Stomach smooth muscle (tissue), 2 donors: ENCODE results near the gene LVRN.
"Not testable (repeated sequence)": the region's sequence is repeated elsewhere in the genome, so short reads cannot be mapped to it uniquely, and the experiment has no call there.

Source experiments
- H3K27ac ChIP-seq: one replicate; pipeline ENCODE4 v1.7.0; 2013; ENCODE audit warnings: mild to moderate bottlenecking, low read length, inconsistent platforms
- H3K27me3 ChIP-seq, 2 donors: one replicate each; pipeline ENCODE4 v1.7.0; 2013; ENCODE audit warnings: low read length in 2 of 2; ENCODE audit not compliant: insufficient read depth in 2 of 2, control insufficient read depth in 1 of 2
- H3K36me3 ChIP-seq, 2 donors: one replicate each; pipeline ENCODE4 v1.7.0; 2013; ENCODE audit warnings: low read length in 2 of 2; ENCODE audit not compliant: control insufficient read depth in 2 of 2, insufficient read depth in 2 of 2
- H3K4me1 ChIP-seq: one replicate; pipeline ENCODE4 v1.7.0; 2013; ENCODE audit warnings: low read length; ENCODE audit not compliant: control insufficient read depth, insufficient read depth
- H3K4me3 ChIP-seq, 2 donors: one replicate each; pipeline ENCODE4 v1.7.0; 2013; ENCODE audit warnings: low read length in 2 of 2
- H3K9ac ChIP-seq, 2 donors: one replicate each; pipeline ENCODE4 v1.7.0; 2013; ENCODE audit warnings: low read length in 2 of 2, mild to moderate bottlenecking in 1 of 2
- H3K9me3 ChIP-seq, 2 donors: one replicate each; pipeline ENCODE4 v1.7.0; 2013; ENCODE audit warnings: low read length in 2 of 2; ENCODE audit not compliant: control insufficient read depth in 2 of 2
- donor health status: healthy.
- donor health status: Pancreatic carcinoma.

Gene LVRN, protein sequence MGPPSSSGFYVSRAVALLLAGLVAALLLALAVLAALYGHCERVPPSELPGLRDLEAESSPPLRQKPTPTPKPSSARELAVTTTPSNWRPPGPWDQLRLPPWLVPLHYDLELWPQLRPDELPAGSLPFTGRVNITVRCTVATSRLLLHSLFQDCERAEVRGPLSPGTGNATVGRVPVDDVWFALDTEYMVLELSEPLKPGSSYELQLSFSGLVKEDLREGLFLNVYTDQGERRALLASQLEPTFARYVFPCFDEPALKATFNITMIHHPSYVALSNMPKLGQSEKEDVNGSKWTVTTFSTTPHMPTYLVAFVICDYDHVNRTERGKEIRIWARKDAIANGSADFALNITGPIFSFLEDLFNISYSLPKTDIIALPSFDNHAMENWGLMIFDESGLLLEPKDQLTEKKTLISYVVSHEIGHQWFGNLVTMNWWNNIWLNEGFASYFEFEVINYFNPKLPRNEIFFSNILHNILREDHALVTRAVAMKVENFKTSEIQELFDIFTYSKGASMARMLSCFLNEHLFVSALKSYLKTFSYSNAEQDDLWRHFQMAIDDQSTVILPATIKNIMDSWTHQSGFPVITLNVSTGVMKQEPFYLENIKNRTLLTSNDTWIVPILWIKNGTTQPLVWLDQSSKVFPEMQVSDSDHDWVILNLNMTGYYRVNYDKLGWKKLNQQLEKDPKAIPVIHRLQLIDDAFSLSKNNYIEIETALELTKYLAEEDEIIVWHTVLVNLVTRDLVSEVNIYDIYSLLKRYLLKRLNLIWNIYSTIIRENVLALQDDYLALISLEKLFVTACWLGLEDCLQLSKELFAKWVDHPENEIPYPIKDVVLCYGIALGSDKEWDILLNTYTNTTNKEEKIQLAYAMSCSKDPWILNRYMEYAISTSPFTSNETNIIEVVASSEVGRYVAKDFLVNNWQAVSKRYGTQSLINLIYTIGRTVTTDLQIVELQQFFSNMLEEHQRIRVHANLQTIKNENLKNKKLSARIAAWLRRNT

DNA sequence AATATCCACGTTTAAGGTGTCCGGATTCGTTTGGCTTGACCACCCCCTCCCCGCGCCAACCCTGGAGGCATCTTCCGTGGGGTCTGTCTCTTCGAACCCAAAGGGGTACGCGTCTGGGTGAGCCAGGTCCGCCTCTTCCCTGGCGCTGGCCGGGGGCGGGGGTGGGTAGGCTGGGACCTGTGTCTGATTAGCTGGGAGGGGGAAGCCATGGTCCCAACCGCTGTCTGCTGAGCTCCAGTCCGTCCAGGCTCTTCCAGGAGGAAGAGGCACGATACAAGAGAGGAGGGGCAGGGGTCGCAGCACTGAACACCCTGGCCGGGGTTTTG lies at the start of gene LVRN:
TSS of gene LVRN (plus strand) at position 237 of the 326 bp plus-strand sequence. CDS start 143 bp downstream, outside the sequence.
- Histone ChIP-seq H3K9me3 (no peaks in the 10 kb centered on the region), H3K36me3 (no peaks in the 10 kb centered on the region), H3K27me3 (peaks cover 48 to 58% of the 10 kb centered on the region in 2 donors), H3K9ac (no peak within 1 kb of the TSS), H3K4me3 (peak within 1 kb of the TSS; percentile 41 to 70), H3K27ac (no peak within 1 kb of the TSS), H3K4me1 (peaks cover 19% of the 10 kb centered on the region)

DNA sequence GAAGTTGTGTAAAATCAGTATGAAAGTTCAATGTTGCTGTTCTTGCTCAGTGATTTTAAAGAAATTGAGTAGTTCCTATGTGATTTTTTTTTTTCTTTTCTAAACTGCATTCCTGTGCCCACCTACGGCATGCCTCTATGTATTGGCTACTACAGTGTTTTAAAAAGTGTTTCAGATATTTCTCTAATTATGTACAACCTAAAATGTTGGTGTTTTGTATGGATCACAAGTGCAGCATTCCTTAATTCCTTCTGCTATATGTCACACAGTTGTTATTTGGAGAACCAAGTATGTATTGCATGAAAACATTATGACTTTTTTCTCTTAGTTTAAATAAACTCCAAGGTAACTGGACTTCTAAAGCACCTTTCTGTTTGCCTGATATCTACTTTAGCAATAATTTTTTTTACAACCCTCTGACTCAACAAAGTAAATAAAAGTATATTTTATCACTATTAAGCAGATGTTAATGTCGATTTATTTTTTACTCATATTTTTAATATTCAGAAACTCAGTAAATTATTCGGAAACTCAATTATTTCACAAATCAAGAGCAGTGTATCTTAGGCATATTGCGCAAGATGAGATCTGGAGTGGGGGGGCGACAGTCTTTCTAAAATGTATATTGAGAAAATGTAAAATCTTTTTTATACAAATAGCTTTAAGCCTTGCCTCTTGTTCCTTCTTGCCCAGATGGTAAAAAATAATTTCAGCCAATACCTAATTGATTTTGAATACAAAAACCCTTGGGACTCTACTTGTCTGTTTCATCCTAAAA lies 48.5 kb upstream of the LVRN start:
- not testable (repeated sequence) for H3K27me3 ChIP-seq, H3K4me1 ChIP-seq, H3K9ac ChIP-seq, H3K27ac ChIP-seq, H3K9me3 ChIP-seq, H3K36me3 ChIP-seq, H3K4me3 ChIP-seq

DNA sequence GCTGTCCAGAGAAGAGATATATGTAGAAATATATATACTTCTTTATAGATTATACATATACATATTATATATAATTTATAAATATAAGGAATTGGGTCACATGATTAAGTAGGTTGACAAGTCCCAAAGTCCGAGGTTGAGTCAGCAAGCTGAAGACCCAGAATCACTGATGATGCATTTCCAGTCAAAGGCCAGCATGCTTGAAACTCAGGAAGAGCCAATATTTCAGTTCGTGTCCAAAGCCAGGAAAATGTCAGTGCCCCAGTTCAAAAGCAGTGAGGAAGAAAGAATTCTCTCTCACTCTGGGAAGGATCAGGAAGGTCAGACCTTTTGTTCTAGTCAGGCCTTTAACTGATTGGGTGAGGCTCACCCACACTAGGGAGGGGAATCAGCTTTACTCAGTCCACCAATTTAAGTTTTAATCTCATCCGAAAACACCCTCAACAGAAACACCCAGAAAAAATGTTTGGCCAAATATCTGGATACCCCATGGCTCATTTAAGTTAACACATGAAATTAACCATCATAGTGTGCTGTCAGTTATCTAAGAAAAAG lies 42.0 kb upstream of the LVRN start:
- no peaks in the 10 kb centered on the region for H3K9me3 ChIP-seq
- peaks cover 0 to 3% of the 10 kb centered on the region in 2 donors for H3K36me3 ChIP-seq
- no peaks in the 10 kb centered on the region for H3K4me1 ChIP-seq
- H3K4me3 ChIP-seq, result no peak overlapping the region
- no peak overlapping the region for H3K27ac ChIP-seq
- H3K9ac ChIP-seq, result no peak overlapping the region
- no peaks in the 10 kb centered on the region for H3K27me3 ChIP-seq

DNA sequence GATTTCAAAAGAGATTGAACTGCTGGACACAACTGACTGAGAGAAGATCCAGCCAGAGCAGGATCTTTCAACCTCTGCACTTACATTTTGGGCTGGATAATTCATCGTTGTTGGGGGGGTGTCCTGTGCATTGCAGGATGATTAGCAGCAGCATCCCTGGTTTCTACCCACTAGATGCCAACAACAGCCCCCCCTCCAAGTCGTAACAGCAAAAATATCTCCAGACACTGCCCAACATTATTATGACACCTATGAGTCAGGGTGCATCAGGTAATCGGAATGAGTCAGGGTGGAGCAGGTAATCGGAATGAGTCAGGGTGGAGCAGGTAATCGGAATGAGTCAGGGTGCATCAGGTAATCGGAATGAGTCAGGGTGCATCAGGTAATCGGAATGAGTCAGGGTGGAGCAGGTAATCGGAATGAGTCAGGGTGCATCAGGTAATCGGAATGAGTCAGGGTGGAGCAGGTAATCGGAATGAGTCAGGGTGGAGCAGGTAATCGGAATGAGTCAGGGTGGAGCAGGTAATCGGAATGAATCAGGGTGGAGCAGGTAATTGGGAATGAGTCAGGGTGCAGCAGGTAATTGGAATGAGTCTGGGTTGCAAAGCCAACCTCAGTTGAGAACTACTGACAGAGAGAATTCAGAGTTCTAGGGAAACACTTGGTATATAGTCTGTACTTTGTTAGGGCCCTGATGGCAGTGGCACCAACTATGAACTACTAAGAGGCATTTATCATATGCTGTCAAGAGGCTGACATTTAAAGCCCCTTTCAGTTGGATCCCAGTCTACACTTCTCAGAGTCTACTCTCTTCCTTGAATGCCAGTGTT lies 33.5 kb upstream of the LVRN start:
- not testable (repeated sequence) for H3K36me3 ChIP-seq, H3K4me1 ChIP-seq, H3K9me3 ChIP-seq, H3K27me3 ChIP-seq, H3K27ac ChIP-seq, H3K9ac ChIP-seq, H3K4me3 ChIP-seq

DNA sequence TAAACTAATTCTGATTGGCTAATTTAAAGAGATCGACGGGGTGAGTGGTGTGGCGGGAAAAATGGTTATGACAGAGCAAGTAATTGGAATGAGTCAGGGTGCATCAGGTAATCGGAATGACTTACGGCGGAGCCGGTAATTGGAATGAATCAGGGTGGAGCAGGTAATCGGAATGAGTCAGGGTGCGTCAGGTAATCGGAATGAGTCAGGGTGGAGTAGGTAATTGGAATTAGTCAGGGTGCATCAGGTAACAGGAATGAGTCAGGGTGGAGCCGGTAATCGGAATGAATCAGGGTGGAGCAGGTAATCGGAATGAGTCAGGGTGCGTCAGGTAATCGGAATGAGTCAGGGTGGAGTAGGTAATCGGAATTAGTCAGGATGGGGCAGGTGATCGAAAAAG lies 32.1 kb upstream of the LVRN start:
- H3K27me3 ChIP-seq, H3K4me3 ChIP-seq, H3K9me3 ChIP-seq, H3K27ac ChIP-seq, H3K4me1 ChIP-seq, H3K36me3 ChIP-seq, H3K9ac ChIP-seq: not testable (repeated sequence)

DNA sequence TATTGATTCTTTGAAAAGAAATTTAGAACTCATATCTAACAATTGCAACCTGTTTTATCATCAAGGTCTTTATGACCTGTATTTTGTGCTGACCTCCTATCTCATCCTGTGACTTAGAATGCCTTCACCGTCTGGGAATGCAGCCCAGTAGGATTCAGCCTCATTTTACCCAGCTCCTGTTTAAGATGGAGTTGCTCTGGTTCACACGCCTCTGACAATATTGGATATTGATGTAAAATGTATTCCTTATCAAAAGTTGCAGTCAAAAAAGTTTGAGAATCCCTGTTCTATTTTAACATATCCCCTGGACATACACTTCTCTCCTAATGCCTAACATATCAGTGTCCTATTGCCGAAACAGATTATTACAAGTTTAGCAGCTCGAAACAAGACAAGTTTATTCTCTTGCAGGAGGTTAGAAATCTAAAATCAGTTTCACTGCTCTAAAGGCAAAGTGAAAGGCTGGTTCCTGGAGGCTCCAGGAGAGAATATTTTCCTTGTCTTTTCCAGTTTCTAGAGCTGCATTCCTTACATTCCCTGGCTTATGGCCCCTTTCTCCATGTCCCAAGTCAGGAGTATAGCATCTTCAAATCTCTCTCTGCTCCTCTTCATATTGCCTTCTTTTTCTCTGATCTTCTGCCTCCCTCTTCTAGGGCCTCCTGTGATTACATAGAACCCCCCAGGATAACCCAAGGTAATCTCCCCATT lies 31.5 kb upstream of the LVRN start:
- Histone ChIP-seq H3K27me3 (no peaks in the 10 kb centered on the region), H3K27ac (no peak overlapping the region), H3K9me3 (no peaks in the 10 kb centered on the region), H3K9ac (no peak overlapping the region), H3K4me1 (no peaks in the 10 kb centered on the region), H3K36me3 (no peaks in the 10 kb centered on the region), H3K4me3 (no peak overlapping the region)

DNA sequence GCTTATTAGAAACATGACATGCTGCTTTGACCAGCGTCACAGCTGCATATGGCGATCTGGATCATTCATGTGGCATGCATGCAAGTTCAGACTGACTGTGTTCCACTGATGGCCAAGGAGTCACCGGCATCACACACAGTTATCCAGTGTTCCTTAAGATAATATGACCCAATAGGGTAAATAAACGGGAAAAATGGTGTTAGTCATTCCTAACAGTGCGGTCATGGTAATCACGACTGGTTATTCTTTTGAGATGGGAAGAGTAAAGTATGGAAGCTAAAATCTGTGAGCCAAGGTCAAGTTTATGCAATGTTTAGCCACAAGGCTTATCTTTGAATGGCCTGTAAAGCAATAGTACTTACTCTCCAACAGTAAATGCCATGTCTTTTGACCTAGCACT lies 29.3 kb upstream of the LVRN start:
- H3K27ac ChIP-seq, result no peak overlapping the region
- no peaks in the 10 kb centered on the region for H3K36me3 ChIP-seq
- H3K9me3 ChIP-seq, result no peaks in the 10 kb centered on the region
- H3K9ac ChIP-seq, result no peak overlapping the region
- no peak overlapping the region for H3K4me3 ChIP-seq
- no peaks in the 10 kb centered on the region for H3K27me3 ChIP-seq
- H3K4me1 ChIP-seq, result no peaks in the 10 kb centered on the region

DNA sequence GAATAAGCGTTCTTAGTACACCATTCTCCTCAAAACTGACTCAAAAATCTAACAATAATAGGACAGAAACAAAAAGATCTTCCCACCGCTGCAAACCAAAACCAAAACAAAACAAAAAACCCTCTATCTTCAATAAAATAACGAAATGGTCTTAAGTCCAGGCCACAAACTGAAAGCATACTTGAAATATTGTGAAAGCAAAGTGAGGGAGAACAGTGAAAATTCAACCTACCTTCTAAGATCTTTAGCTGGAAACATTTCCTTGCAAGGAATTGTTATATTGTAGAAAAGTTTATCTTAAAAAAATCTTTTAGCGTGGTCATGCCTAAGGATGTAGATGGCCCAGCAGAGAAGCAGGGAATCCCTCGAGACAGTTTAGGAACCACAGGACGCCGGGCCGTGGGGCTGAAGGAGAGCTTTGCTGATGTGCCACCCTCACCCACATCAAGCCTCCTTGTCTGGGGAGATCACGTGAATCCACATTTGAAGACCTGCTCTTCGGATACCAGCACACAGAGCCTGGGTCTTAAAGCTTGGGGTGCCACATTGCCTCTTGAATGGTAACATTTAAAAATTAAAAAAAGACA lies 27.8 kb upstream of the LVRN start:
- no peak overlapping the region for H3K9ac ChIP-seq
- H3K4me3 ChIP-seq, result no peak overlapping the region
- H3K36me3 ChIP-seq, result no peaks in the 10 kb centered on the region
- H3K4me1 ChIP-seq, result no peaks in the 10 kb centered on the region
- no peak overlapping the region for H3K27ac ChIP-seq
- H3K9me3 ChIP-seq, result no peaks in the 10 kb centered on the region
- H3K27me3 ChIP-seq, result no peaks in the 10 kb centered on the region

DNA sequence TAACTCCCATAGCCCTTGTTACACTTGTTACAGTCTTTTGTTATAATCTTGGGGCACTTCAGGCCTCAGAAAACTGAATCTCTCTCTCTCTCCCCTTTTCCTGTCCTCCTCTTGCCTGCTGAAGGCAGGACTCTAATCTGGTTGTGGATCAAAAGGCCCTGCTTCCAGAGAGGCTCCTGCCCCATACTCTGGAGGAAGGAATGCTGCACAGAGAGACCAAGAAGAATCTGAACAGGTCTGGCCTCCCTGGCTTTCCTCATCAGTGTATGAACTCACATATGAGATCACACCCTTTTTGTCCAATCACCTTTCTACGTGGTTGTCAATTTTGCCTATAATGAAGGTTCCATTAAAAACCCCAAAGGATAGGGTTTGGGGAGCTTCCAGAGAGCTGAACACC lies 26.2 kb upstream of the LVRN start:
- H3K27me3 ChIP-seq, result no peaks in the 10 kb centered on the region
- no peaks in the 10 kb centered on the region for H3K9me3 ChIP-seq
- H3K4me1 ChIP-seq, result no peaks in the 10 kb centered on the region
- no peaks in the 10 kb centered on the region for H3K36me3 ChIP-seq
- no peak overlapping the region for H3K27ac ChIP-seq
- H3K4me3 ChIP-seq, result no peak overlapping the region
- H3K9ac ChIP-seq, result no peak overlapping the region
